PC-9 (cell line): Measurements from ENCODE around the gene ATAD3C.
"Not testable (repeated sequence)": the region's sequence is repeated elsewhere in the genome, so short reads cannot be mapped to it uniquely, and the experiment has no call there.

Source experiments
- EZH2 ChIP-seq: fragments of 200-600 bp; sonication (generic); IDR thresholded peaks from 2 replicates; pipeline ENCODE4 v1.8.0; 2017; ENCODE audit warnings: antibody characterized with exemption, low read depth
- TF ChIP-seq, protein P1 (sequence below): fragments of 200-600 bp; sonication (generic); conservative IDR thresholded peaks from 2 replicates; pipeline ENCODE4 v1.6.1; 2017; ENCODE audit warnings: mixed run types, antibody characterized with exemption, mild to moderate bottlenecking, moderate library complexity

DNA sequence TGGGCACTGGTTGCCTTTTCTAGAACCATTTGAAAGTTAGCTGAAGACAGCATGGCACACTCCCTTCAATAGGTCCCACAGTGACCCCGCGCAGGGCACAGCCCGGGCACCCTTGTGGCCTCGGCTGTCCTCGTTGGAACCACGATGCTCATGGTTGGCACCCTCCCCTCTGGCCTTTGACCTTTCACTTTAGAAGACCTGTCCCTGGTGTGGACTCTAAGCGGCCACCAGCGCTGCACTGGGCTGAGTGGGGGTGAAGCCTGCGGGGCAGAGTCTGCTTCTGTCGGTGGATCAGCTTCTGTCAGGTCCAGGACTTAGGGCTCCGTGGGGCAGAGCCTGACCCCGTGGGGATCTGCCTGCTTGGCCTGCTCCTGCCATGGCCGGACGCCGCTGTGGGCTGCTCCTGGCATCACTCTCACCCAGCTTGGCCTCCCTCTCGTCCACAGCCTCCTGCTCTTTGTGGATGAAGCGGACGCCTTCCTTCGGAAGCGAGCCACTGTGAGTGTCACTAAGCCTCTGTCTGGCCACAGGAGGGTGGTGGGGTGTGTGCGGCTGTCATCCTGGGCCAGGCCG is 7.3 kb downstream of the ATAD3C start:
- TF ChIP-seq, protein P1, sequence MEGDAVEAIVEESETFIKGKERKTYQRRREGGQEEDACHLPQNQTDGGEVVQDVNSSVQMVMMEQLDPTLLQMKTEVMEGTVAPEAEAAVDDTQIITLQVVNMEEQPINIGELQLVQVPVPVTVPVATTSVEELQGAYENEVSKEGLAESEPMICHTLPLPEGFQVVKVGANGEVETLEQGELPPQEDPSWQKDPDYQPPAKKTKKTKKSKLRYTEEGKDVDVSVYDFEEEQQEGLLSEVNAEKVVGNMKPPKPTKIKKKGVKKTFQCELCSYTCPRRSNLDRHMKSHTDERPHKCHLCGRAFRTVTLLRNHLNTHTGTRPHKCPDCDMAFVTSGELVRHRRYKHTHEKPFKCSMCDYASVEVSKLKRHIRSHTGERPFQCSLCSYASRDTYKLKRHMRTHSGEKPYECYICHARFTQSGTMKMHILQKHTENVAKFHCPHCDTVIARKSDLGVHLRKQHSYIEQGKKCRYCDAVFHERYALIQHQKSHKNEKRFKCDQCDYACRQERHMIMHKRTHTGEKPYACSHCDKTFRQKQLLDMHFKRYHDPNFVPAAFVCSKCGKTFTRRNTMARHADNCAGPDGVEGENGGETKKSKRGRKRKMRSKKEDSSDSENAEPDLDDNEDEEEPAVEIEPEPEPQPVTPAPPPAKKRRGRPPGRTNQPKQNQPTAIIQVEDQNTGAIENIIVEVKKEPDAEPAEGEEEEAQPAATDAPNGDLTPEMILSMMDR: not testable (repeated sequence)
- not testable (repeated sequence) for TF ChIP-seq EZH2
